Vagina (tissue), 2 donors: Measurements from ENCODE around the gene MMP27. TPM values are rescaled to one million over a fixed set of nuclear protein-coding genes. Genes with fewer than 3 reads are reported as not detected.
"Not testable (repeated sequence)": the region's sequence is repeated elsewhere in the genome, so short reads cannot be mapped to it uniquely, and the experiment has no call there.

ENCODE experiments used
- DNase-seq, 2 donors: peaks; one replicate each; pipeline ENCODE4 v3.0.0-alpha.2; 2017; ENCODE audit errors: extremely low spot score in 2 of 2
- H3K27ac ChIP-seq: fragments of 200-600 bp; sonication (generic); one replicate; pipeline ENCODE4 v1.5.1; 2019
- H3K27me3 ChIP-seq: fragments of 200-600 bp; sonication (generic); one replicate; pipeline ENCODE4 v1.5.1; 2019
- H3K36me3 ChIP-seq, 2 donors: fragments of 200-600 bp; sonication (generic); one replicate each; pipeline ENCODE4 v1.5.1; 2017 to 2019
- H3K4me1 ChIP-seq: fragments of 200-600 bp; sonication (generic); one replicate; pipeline ENCODE4 v1.5.1; 2019
- H3K4me3 ChIP-seq, 2 donors: fragments of 200-600 bp; sonication (generic); 1 replicate in 1 of 2; 2 replicates in 1 of 2; pipeline ENCODE4 v1.5.1; 2016 to 2019
- H3K9me3 ChIP-seq: fragments of 200-600 bp; sonication (generic); one replicate; pipeline ENCODE4 v1.5.1; 2019
- POLR2A ChIP-seq, 2 donors: fragments of 450-650 bp; IDR thresholded peaks; one replicate each; pipeline ENCODE4 v1.6.1; 2017; ENCODE audit warnings: antibody characterized with exemption in 2 of 2, mild to moderate bottlenecking in 2 of 2, moderate library complexity in 2 of 2
- POLR2AphosphoS5 ChIP-seq, 2 donors: sonication (generic); formaldehyde crosslinking; IDR thresholded peaks; one replicate each; pipeline ENCODE4 v1.9.0; 2017; ENCODE audit warnings: antibody characterized with exemption in 2 of 2, mild to moderate bottlenecking in 2 of 2, low read depth in 1 of 2; ENCODE audit not compliant: insufficient read depth in 1 of 2
- intact Hi-C: fragments of 100-400 bp; cut with DNase I; formaldehyde crosslinking; loops from one replicate; pipeline ENCODE4 v1.15.1; 2023
- total RNA-seq: library from RNA; depleted of rRNA; stranded (reverse); fragments of >200 nt; gene quantifications from one replicate; pipeline ENCODE4 v1.2.3, GENCODE V29; 2016
- TF ChIP-seq, protein P1 (sequence below), 3 experiments: fragments of 450-650 bp in 2 of 3; fragments of 200-600 bp in 1 of 3; sonication (generic) in 1 of 3; IDR thresholded peaks; one replicate each; pipeline ENCODE4 v1.5.1; 2017 to 2019; ENCODE audit warnings: antibody characterized with exemption in 3 of 3, mild to moderate bottlenecking in 2 of 3, moderate library complexity in 2 of 3

Gene MMP27
- not detected for total RNA-seq

GRCh38 chr11:102705626-102706025 is at the start of gene MMP27:
Gene MMP27, minus strand, starts transcription at chr11:102705769. Its CDS starts 55 bp downstream, at chr11:102705714.
- Histone ChIP-seq H3K27ac (no peak within 1 kb of the TSS), H3K27me3 (no peaks in the 10 kb centered on the region), H3K4me3 (peak within 1 kb of the TSS in 1 of 2 donors; percentile 5), H3K36me3 (no peaks in the 10 kb centered on the region), H3K4me1 (no peaks in the 10 kb centered on the region), H3K9me3 (no peaks in the 10 kb centered on the region)
- no peak for DNase-seq
- no peak for TF ChIP-seq POLR2A (IDR thresholded peaks at IDR 0.05)
- TF ChIP-seq, protein P1, sequence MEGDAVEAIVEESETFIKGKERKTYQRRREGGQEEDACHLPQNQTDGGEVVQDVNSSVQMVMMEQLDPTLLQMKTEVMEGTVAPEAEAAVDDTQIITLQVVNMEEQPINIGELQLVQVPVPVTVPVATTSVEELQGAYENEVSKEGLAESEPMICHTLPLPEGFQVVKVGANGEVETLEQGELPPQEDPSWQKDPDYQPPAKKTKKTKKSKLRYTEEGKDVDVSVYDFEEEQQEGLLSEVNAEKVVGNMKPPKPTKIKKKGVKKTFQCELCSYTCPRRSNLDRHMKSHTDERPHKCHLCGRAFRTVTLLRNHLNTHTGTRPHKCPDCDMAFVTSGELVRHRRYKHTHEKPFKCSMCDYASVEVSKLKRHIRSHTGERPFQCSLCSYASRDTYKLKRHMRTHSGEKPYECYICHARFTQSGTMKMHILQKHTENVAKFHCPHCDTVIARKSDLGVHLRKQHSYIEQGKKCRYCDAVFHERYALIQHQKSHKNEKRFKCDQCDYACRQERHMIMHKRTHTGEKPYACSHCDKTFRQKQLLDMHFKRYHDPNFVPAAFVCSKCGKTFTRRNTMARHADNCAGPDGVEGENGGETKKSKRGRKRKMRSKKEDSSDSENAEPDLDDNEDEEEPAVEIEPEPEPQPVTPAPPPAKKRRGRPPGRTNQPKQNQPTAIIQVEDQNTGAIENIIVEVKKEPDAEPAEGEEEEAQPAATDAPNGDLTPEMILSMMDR (IDR thresholded peaks at IDR 0.05): no peak
- no peak for TF ChIP-seq POLR2AphosphoS5 (IDR thresholded peaks at IDR 0.05; ENCODE audit: insufficient read depth in 1 of 2, low read depth in 1 of 2)
- intact Hi-C loops: no loop called here

DNA sequence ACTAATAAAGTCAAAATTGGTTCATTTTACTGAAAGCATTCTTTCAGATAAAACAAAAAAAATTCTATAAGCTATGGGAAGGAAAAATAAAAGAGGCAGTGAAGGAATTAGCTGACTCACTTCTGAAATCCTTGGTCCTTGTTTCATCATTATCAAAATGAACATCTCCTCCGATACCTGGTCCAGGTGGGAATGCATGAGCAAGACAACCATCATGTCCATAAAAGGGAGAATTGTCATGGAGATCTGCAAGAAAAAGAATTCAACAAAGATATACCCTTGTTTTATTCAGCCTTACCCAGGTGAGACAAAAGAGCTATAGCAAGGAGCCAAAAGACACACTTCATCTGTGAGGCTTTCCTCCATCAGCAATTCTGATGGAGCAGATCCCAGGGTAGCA is 47.7 kb upstream of the MMP27 start:
- no peaks in the 10 kb centered on the region for H3K9me3 ChIP-seq
- no peaks in the 10 kb centered on the region for H3K27me3 ChIP-seq
- H3K4me1 ChIP-seq: no peaks in the 10 kb centered on the region
- no peak for DNase-seq
- H3K4me3 ChIP-seq: no peak overlapping the region
- H3K27ac ChIP-seq: no peak overlapping the region
- intact Hi-C loops: no loop called here
- TF ChIP-seq, protein P1 (IDR thresholded peaks at IDR 0.05): no peak
- TF ChIP-seq POLR2AphosphoS5 (IDR thresholded peaks at IDR 0.05; ENCODE audit: insufficient read depth in 1 of 2, low read depth in 1 of 2): no peak
- no peak for TF ChIP-seq POLR2A (IDR thresholded peaks at IDR 0.05)
- H3K36me3 ChIP-seq: no peaks in the 10 kb centered on the region

GRCh38 chr11:102751673-102752072 is 46.1 kb upstream of the MMP27 start:
- intact Hi-C loops: no loop called here
- Histone ChIP-seq H3K27me3 (no peaks in the 10 kb centered on the region), H3K36me3 (no peaks in the 10 kb centered on the region), H3K9me3 (no peaks in the 10 kb centered on the region), H3K27ac (no peak overlapping the region), H3K4me1 (no peaks in the 10 kb centered on the region), H3K4me3 (no peak overlapping the region)
- no peak for DNase-seq
- TF ChIP-seq POLR2A (IDR thresholded peaks at IDR 0.05) (no peak), POLR2AphosphoS5 (IDR thresholded peaks at IDR 0.05; ENCODE audit: insufficient read depth in 1 of 2, low read depth in 1 of 2) (no peak)
- TF ChIP-seq, protein P1 (IDR thresholded peaks at IDR 0.05): no peak

- Histone ChIP-seq H3K27me3 (no peaks in the 10 kb centered on the region), H3K36me3 (no peaks in the 10 kb centered on the region), H3K9me3 (no peaks in the 10 kb centered on the region), H3K4me1 (no peaks in the 10 kb centered on the region), H3K27ac (no peak overlapping the region), H3K4me3 (no peak overlapping the region)
- intact Hi-C loops: no loop called here
- no peak for DNase-seq
- no peak for TF ChIP-seq POLR2A (IDR thresholded peaks at IDR 0.05)
- TF ChIP-seq, protein P1 (IDR thresholded peaks at IDR 0.05): no peak
- TF ChIP-seq POLR2AphosphoS5 (IDR thresholded peaks at IDR 0.05; ENCODE audit: insufficient read depth in 1 of 2, low read depth in 1 of 2): no peak
These were observed 43.6 kb upstream of the MMP27 start for GRCh38 chr11:102749101-102749722.

DNA sequence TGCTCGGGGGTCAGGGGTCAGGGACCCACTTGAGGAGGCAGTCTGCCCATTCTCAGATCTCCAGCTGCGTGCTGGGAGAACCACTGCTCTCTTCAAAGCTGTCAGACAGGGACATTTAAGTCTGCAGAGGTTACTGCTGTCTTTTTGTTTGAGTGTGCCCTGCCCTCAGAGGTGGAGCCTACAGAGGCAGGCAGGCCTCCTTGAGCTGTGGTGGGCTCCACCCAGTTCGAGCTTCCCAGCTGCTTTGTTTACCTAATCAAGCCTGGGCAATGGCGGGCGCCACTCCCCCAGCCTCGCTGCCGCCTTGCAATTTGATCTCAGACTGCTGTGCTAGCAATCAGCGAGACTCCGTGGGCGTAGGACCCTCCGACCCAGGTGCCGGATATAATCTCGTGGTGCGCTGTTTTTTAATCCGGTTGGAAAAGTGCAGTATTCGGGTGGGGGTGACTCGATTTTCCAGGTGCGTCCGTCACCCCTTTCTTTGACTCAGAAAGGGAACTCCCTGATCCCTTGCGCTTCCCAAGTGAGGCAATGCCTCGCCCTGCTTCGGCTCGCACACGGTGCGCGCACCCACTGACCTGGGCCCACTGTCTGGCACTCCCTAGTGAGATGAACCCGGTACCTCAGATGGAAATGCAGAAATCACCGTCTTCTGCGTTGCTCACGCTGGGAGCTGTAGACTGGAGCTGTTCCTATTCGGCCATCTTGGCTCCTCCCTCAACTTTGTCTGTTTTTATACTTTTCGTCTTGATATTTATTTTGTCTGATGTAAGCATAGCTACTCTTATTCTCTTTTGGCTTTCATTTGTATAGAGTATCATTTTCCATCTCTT is 41.4 kb upstream of the MMP27 start:
- H3K36me3 ChIP-seq, DNase-seq, H3K4me1 ChIP-seq, H3K4me3 ChIP-seq, H3K27ac ChIP-seq, intact Hi-C loops, H3K9me3 ChIP-seq, H3K27me3 ChIP-seq: not testable (repeated sequence)
